Adipose tissue (tissue), 3 donors: ENCODE measurements around the gene YIF1B. TPM values are rescaled to one million over a fixed set of nuclear protein-coding genes. Genes with fewer than 3 reads are reported as not detected.
A peak's percentile ranks its signal among the peaks of the same experiment; 100 is the strongest.

Source experiments
- H3K27ac ChIP-seq: one replicate; pipeline ENCODE4 v1.5.1; 2013; ENCODE audit warnings: low read depth, low read length
- WGBS, 3 donors: extraction: QIAGEN DNeasy Blood & Tissue Kit; methylation state at CpG; one replicate each; pipeline ENCODE4 v1.1.7; 2013; 5-methylcytosine and 5-hydroxymethylcytosine counted together
- polyA plus RNA-seq, 3 donors: library from polyadenylated mRNA; stranded (reverse); fragments of 200-250 nt; gene quantifications; one replicate each; pipeline ENCODE4 v1.2.3, GENCODE V29; 2013
- donor health status: healthy with polysubstance abuse.
- donor health status: Bipolar disorder and iron deficiency.
- donor health status: healthy.

YIF1B gene
- polyA plus RNA-seq, 3 donors = 27.7 to 59.7 (median 28.3) TPM

DNA sequence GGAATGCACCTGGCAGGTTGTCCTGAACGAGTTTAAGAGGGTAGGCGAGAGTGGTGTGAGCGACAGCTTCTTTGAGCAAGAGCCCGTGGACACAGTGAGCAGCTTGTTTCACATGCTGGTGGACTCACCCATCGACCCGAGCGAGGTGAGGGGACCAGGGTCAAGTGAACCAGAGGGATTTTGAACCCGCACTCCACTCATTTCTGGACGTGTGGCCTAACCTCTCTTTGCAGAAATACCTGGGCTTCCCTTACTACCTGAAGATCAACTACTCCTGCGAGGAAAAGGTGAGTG lies 21.6 kb upstream of the YIF1B start:
- no peak overlapping the region for H3K27ac ChIP-seq
- WGBS, 3 donors = 44 to 73% (median 70%) methylated on average over 10 of the region's 10 CpGs

DNA sequence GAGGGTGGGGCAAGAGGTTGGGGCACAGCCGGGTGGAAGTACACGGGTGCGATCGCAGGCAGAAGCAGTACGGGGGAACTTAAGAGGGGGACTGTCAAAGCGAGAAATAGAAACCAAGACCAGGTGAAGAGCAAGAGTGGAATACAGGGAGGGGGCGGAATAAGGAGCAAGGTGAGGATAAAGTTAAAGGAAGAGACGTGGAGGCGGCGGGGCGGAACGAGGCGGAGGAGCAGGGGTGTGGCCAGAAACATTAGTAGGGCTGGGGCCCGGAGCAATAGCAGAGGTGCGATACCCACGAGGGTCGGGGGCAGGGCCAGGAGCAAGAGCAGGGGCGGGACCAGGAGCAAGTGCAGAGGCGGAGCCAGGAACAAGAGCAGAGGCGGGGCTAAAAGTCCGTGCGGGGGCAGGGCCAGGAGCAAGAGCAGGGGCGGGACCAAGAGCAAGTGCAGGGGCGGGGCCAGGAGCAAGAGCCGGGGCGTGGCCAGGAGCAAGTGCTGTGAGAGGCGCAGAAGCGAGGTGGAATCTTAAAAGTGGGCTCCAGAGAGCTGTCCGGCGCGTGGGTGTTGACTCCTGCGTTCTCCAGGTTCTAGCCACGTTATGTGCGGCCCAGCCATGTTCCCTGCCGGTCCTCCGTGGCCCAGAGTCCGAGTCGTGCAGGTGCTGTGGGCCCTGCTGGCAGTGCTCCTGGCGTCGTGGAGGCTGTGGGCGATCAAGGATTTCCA lies 21.1 kb upstream of the YIF1B start:
- WGBS, 3 donors = 1 to 8% (median 7%) methylated on average over 40 to 41 of the region's 41 CpGs
- H3K27ac ChIP-seq = no peak overlapping the region

DNA sequence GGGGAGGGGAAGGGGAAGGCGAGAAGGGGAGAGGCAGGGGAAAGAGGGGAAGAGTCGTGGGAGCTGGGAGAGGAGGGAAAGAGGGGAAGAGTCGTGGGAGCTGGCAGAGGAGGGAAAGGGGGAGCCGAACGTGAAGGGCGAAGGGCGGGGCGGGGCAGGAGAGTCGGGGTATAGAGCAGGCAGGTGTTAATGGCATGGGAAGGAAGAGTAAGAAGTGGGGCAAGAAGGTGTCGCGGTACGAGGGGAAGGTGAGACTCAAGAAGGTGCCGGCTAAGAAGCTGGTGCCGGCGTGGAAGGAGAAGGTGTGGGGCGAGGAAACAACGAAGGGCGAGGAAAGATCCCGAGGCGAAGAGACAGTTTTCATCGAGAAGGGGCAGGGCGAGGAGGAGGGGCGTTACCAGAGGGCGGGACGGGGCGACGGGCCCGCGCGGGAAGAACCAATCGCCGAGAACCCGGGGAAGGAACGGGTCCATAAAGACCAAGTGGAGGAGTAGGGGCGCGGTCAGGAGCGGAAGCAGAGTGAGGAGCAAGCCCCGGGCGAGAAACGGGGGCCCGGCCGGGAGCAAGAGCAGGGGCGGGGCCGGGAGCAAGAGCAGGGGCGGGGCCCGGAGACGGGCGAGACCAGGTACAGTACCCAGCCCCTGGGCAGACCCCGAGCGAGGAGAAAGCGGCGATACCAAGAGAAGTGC lies 20.3 kb upstream of the YIF1B start:
- 0 to 1% (median 1%) methylated on average over 52 of the region's 52 CpGs for WGBS, 3 donors
- peak overlapping the region; percentile 23 for H3K27ac ChIP-seq

DNA sequence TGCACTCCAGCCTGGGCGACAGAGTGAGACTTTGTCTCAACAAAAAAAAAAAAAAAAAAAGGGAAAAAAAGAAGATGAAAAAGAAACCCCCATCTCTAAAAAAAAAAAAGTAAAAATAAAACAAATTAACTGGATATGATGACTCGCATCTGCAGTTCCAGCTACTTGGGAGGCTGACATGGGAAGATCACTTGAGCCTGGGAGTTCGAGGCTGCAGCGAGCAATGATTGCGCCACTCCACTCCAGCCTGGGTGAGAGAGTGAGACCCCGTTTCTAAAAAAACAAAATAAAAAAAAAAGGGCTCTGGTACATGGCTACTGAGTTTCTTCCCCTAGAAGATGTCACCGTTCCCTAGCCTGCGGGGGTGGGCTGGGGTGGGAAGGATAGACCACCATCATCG lies 17.5 kb upstream of the YIF1B start:
- H3K27ac ChIP-seq = no peak overlapping the region
- WGBS, 3 donors = 87 to 90% (median 87%) methylated on average over 9 of the region's 9 CpGs

DNA sequence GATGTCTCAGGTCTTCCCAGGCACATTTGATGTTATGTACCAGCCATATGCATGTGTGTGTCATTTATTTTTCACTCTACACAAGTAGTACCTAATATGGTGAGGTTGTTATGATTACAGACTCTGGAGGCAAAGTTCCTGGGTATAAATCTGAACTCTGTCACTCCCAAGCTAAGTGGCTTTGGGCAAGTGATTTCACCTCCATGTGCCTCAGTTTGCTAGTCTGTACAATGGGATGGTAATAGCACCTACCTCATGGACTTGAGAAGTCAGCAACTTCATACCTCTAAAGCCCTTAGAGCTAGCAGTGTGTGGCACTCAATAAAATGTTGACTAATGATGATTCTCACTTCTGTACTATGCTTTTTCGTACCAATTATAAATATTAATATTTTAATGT lies 16.0 kb upstream of the YIF1B start:
- WGBS, 3 donors = 77 to 90% (median 83%) methylated on average over 1 of the region's 1 CpG
- no peak overlapping the region for H3K27ac ChIP-seq

DNA sequence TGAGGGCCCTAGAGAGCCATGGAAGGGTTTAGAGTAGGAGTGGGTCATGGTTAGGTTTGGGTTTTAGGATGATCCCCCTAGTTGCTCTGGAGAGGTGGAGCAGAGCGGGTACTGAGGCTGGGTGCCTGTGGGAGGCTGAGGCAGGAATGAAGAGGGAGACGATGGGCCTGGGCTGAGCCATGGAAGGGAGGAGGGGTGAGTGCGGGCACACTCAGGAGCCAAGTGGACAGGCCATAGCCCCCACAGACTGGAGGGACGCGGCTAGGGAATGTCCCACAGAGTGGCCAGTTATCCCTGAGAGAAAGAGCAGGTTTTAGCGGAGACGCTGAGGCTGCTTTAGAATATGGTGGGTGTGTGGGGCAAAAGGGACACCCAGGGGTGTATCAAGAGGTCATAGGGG lies 13.9 kb upstream of the YIF1B start:
- no peak overlapping the region for H3K27ac ChIP-seq
- 94 to 96% (median 94%) methylated on average over 7 of the region's 7 CpGs for WGBS, 3 donors

DNA sequence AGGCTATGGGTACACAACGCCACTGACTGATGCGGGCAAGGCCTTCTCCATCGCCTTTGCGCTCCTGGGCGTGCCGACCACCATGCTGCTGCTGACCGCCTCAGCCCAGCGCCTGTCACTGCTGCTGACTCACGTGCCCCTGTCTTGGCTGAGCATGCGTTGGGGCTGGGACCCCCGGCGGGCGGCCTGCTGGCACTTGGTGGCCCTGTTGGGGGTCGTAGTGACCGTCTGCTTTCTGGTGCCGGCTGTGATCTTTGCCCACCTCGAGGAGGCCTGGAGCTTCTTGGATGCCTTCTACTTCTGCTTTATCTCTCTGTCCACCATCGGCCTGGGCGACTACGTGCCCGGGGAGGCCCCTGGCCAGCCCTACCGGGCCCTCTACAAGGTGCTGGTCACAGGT lies 10.8 kb upstream of the YIF1B start:
- WGBS, 3 donors = 94 to 97% (median 95%) methylated on average over 22 of the region's 22 CpGs
- no peak overlapping the region for H3K27ac ChIP-seq

DNA sequence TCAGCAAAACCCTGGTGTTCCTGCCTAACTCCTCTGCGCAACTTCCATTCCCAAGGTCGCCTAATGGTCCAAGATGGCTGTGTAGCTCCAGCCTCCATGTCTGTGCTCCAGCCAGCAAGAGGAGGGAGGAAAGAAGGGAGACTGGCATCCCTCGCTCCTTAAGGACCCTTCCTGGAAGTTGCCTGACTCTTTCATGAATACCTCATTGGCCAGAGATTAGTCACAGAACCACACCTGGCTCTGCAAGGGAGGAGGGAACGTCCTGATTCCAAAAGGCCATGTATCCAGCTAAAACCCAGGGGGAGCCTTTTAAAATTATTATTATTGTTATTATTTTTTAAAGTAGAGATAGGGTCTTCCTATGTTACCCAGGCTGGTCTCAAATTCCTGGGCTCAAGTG lies 8.7 kb upstream of the YIF1B start:
- 91 to 94% (median 93%) methylated on average over 4 of the region's 4 CpGs for WGBS, 3 donors
- H3K27ac ChIP-seq = no peak overlapping the region

DNA sequence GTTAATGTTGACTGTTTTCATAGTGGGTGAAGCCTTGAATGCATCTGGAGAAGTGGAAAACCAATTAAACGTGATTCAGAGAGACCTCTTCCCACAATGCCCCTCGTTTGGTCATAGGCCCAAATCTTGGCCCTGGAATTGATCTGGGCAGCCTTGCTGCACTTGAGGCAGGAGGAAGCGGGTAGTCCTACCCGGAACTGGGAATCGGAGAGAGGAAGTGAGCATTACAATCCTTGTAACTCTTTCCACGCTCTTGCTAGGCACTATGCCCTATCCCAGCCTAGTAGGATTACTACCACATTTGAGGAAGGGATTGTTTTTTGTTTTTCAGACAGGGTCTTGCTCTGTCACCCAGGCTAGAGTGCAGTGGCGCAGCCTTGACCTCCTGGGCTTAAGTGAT lies 7.5 kb upstream of the YIF1B start:
- no peak overlapping the region for H3K27ac ChIP-seq
- 50 to 64% (median 63%) methylated on average over 7 of the region's 7 CpGs for WGBS, 3 donors

DNA sequence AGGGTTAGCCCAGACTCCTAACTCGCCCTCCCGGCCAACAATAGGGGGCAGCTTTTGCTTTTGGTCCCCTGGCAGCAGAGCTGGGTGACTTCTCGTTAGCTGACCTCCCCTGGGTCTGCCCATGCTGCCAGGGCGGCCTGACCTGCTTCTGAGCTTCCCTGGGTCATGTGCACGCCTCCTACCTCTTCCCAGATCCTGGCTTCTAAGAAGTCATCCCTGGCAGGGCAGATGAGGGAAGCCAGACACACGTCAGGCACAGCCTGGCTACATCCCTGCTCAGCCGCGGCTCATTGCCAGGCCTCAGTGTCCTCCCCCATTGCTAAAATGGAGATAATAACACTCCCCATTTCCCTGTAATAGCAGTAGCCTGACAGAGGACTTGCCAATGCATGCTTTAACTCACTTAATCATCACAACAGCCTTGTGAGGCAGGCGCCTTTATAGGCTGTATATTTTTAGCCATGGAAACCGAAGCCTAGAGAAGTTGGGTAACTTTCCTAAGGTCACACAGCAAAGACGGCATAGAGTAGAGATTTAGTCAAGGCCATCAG lies 6.0 kb upstream of the YIF1B start:
- 46 to 55% (median 49%) methylated on average over 11 of the region's 11 CpGs for WGBS, 3 donors

DNA sequence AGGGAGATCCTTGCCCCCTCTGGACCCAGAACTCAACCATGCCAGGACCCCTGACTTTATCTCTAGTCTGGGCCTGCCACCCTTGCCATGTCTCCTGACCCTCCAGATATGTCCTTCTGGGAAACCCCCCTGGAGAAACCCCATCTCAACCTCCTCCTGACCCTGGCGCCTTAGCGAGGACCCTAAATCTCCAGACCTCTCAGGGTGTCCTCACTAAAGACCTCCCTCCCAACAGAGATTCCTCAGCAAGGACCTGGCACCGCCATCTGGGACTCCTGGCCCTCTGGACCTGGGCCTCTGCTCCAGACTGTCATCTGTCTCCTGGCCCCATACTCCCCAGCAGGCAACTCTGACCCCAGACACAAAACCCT lies 5.2 kb upstream of the YIF1B start:
- WGBS, 3 donors = 89 to 95% (median 90%) methylated on average over 3 of the region's 3 CpGs
- no peak overlapping the region for H3K27ac ChIP-seq

More for the DNA sequence above, 6.0 kb upstream of the YIF1B start:
- H3K27ac ChIP-seq = no peak overlapping the region

DNA sequence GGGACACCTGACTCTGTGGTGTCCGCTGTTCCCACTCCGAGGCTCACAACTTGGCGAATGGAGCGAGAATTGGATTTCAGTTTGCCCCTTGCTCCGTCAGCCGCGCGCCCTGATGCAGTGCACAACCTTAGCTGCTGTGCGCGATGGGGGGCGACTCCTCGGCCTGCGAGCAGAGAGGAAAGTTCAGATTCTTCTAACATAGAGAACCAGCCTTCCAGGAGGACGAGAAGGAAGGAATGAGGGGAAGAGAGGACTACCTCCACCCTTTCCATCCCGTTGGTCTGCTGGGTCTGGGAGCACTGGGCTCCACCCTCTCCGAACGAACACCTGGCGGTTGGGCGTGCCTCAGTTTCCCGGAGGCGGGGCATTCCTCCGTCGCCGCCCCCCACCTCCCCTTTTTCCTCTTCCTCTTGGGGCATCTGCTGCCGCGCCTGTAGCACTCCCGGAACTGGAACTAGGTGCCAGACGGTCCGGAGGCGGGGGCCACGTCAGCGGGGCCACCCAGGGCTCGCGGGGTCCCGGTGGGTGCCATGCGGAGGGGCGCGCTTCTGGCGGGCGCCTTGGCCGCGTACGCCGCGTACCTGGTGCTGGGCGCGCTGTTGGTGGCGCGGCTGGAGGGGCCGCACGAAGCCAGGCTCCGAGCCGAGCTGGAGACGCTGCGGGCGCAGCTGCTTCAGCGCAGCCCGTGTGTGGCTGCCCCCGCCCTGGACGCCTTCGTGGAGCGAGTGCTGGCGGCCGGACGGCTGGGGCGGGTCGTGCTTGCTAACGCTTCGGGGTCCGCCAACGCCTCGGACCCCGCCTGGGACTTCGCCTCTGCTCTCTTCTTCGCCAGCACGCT lies 3.9 kb upstream of the YIF1B start, which contains the start of gene KCNK6:
Gene KCNK6 (plus strand): TSS at position 425 of the 838 bp plus-strand sequence. CDS start 106 bp downstream, at position 531.
- 3 to 6% (median 5%) methylated on average over 70 to 76 of the region's 76 CpGs for WGBS, 3 donors
- H3K27ac ChIP-seq = no peak within 1 kb of the TSS

DNA sequence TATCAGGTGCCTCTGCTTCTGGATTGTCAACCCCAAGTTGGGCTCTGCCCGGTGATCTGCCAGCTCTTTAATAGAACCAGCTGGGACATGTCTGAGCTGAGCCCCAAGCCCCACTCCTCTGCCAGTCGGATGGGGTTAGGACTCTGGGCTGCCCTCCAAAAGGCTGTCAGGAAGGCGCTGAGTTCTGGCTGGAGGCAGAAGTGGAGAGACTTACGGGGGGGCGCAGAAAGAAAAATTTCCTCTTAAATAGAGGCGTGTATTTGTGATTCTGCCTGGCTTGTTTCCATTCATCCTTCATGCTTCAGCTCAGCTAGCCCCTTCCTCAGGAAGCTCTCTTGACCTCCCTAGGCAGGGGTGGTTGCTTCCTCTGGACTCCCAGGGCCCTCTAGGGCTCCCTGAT lies 2.9 kb upstream of the YIF1B start:
- 14 to 42% (median 34%) methylated on average over 6 of the region's 6 CpGs for WGBS, 3 donors
- no peak overlapping the region for H3K27ac ChIP-seq

DNA sequence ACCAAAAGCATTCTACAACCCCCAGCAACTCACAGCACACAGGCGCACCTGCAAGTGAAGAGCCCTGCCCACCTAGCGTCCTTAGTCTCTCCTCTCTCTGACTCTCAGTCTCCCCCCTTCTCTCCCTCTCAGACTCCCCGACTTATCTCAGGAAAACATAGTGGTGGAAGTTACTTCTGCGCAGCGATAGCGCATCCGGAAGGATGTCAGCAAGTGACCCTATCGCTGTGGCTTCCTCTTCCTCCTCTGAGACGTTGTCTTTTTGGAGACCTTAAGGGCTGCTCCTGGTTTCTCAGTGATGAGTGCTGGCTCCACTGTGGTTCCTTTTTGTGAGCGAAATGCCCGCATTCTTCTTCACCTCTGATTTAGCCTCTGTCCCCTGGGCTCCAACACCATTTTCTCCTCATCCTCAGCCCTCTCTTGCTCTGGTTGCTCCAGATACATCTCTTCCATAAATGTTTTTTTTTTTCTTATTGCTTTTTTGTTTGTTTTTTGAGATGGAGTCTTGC lies 1.4 kb upstream of the YIF1B start:
- H3K27ac ChIP-seq = no peak overlapping the region
- WGBS, 3 donors = 37 to 69% (median 38%) methylated on average over 11 of the region's 11 CpGs

DNA sequence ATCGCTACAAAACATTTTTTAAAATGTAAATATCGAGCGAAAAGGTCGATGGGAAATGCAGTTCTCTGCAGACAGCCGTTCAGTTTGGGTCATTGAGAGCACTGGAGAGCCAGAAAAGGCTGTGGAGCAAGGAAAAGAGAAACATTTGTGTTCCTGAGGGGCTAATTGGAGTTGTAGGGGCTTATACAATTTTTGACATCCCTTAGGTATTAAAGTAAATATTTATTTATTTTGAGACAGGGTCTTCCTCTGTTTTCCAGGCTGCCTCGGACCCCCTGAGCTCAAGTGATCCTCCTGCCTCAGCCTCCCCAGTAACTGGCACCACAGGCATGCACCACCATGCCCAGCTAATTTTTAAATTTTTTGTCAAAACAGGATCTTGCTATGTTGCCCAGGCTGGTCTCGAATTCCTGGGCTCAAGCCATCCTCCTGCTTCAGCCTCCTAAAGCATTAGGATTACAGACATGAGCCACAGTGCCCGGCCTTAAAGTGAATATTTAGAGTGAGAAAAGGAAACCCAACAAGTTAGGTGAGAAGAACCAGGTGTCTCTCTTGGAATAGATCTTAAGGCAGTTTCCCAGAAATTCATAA lies 825 bp upstream of the YIF1B start:
- 30 to 32% (median 31%) methylated on average over 8 of the region's 8 CpGs for WGBS, 3 donors
- H3K27ac ChIP-seq = no peak overlapping the region

DNA sequence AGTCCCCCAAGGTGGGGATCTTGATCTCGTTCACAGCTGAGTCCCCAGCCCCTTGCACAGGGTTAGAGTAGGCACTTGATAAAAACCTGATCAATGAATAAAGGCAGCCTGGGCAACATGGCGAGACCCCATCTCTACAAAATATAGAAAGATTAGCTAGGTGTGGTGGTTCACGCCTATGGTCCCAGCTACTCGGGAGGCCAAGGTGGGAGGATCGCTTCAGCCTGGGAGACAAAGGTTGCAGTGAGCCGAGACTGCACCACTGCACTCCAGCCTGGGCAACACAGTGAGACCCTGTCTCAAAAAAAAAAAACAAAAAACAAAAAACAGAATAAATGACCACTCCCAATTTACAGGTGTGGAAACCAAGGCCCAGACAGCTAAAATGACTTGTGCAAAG lies 4.8 kb downstream of the YIF1B start:
- WGBS, 3 donors = 87 to 99% (median 97%) methylated on average over 6 of the region's 6 CpGs

DNA sequence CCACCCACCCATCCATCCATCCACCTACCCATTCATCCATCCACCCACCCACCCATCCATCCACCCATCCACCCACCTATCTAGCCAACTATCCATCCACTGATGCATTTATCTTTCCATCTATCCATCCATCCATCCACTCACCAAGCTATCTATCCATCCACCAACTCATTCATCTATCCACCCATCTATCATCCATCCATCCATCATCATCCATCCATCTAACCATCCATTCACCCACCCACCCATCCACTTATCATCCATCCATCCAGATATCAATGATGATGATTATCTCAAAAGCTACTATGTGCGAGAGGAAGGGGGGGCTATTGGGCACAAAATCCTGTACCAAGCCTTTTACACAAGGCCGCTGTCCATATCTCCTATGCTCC lies 5.5 kb downstream of the YIF1B start:
- WGBS, 3 donors = 93 to 94% (median 94%) methylated on average over 2 of the region's 2 CpGs

More for the DNA sequence above, 4.8 kb downstream of the YIF1B start:
- H3K27ac ChIP-seq = no peak overlapping the region

DNA sequence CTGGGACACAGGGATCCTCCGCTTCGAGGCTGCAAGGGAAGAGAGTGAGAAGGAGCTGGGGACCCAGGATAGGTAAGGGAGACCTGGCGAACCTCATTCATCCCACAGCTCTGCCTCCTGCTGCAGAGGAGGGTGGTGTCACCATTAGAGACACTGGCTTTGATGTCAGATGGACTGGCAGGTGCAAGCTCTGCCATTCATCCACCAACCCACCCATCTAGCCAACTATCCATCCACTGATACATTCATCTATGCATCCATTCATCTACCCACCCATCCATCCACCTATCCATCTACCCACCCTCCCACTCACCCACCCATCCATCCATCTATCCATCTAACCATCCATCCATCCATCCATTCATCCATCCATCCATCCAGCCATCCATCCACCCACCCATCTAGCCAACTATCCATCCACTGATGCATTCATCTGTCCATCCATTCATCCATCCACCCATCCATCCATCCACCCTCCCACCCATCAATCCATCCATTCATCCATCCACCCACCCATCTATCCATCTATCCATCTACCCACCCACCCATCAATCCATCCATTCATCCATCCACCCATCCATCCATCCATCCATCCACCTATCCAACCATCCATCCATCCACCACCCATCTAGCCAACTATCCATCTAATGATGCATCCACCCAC lies 6.0 kb downstream of the YIF1B start:
- 96 to 98% (median 97%) methylated on average over 3 of the region's 3 CpGs for WGBS, 3 donors
- H3K27ac ChIP-seq = no peak overlapping the region

More for the DNA sequence above, 5.5 kb downstream of the YIF1B start:
- H3K27ac ChIP-seq = no peak overlapping the region
